Neural progenitor cell (in vitro differentiated cells): Measurements from ENCODE around the gene GORAB. TPM values are rescaled to one million over a fixed set of nuclear protein-coding genes. Genes with fewer than 3 reads are reported as not detected.

Source experiments
- DNase-seq: peaks from one replicate; pipeline ENCODE4 v3.0.0-alpha.2; 2016; ENCODE audit warnings: low spot score
- H2AFZ ChIP-seq: fragments of 200-600 bp; sonication (generic); replicated peaks from 2 replicates; pipeline ENCODE4 v1.6.1; 2016; ENCODE audit warnings: antibody characterized with exemption
- H3F3A ChIP-seq: fragments of 200-600 bp; sonication (generic); 2 replicates; pipeline ENCODE4 v1.6.1; 2016; ENCODE audit warnings: antibody characterized with exemption, low read depth
- H3K27ac ChIP-seq: fragments of 200-600 bp; sonication (generic); 2 replicates; pipeline ENCODE4 v1.5.1; 2016; ENCODE audit warnings: mild to moderate bottlenecking
- H3K27me3 ChIP-seq: fragments of 200-600 bp; sonication (generic); 2 replicates; pipeline ENCODE4 v1.6.1; 2016; ENCODE audit warnings: mild to moderate bottlenecking, moderate library complexity
- H3K36me3 ChIP-seq: fragments of 200-600 bp; sonication (generic); 2 replicates; pipeline ENCODE4 v1.5.1; 2016
- H3K4me1 ChIP-seq: fragments of 200-600 bp; sonication (generic); 2 replicates; pipeline ENCODE4 v1.6.1; 2016; ENCODE audit warnings: mixed run types
- H3K4me2 ChIP-seq: fragments of 200-600 bp; sonication (generic); 2 replicates; pipeline ENCODE4 v1.6.1; 2016
- H3K4me3 ChIP-seq: fragments of 200-600 bp; sonication (generic); 2 replicates; pipeline ENCODE4 v1.5.1; 2016
- H3K79me2 ChIP-seq: fragments of 200-600 bp; sonication (generic); 2 replicates; pipeline ENCODE4 v1.6.1; 2016; ENCODE audit warnings: low read depth
- H3K9ac ChIP-seq: fragments of 200-600 bp; sonication (generic); 2 replicates; pipeline ENCODE4 v1.6.1; 2016
- H3K9me3 ChIP-seq: fragments of 200-600 bp; sonication (generic); 2 replicates; pipeline ENCODE4 v1.5.1; 2016; ENCODE audit warnings: low read depth
- H4K20me1 ChIP-seq: fragments of 200-600 bp; sonication (generic); 2 replicates; pipeline ENCODE4 v1.6.1; 2016; ENCODE audit warnings: low read depth
- H3K27ac Mint-ChIP-seq: 3 replicates; pipeline ENCODE4 v1.8.0; 2021; ENCODE audit warnings: mixed read lengths
- H3K27me3 Mint-ChIP-seq: 2 replicates; pipeline ENCODE4 v1.8.0; 2022; ENCODE audit warnings: low read depth, mild to moderate bottlenecking, inconsistent platforms, moderate library complexity, mixed read lengths; ENCODE audit not compliant: insufficient read depth
- H3K36me3 Mint-ChIP-seq: 3 replicates; pipeline ENCODE4 v1.8.0; 2021; ENCODE audit warnings: mixed read lengths
- H3K4me1 Mint-ChIP-seq: 3 replicates; pipeline ENCODE4 v1.8.0; 2021; ENCODE audit warnings: mixed read lengths
- H3K4me3 Mint-ChIP-seq: 3 replicates; pipeline ENCODE4 v1.8.0; 2021; ENCODE audit warnings: mild to moderate bottlenecking, moderate library complexity, mixed read lengths
- H3K9me3 Mint-ChIP-seq: 3 replicates; pipeline ENCODE4 v1.8.0; 2020; ENCODE audit warnings: mixed read lengths
- EZH2 ChIP-seq: fragments of 200-600 bp; sonication (generic); IDR thresholded peaks from 2 replicates; pipeline ENCODE4 v1.6.1; 2017; ENCODE audit warnings: antibody characterized with exemption, mild to moderate bottlenecking, moderate library complexity
- EZH2phosphoT487 ChIP-seq: fragments of 200-600 bp; sonication (generic); IDR thresholded peaks from 2 replicates; pipeline ENCODE4 v1.6.1; 2017; ENCODE audit warnings: antibody characterized with exemption
- total RNA-seq: library from RNA; depleted of rRNA; stranded (reverse); fragments of >200 nt; gene quantifications from 2 replicates; pipeline ENCODE4 v1.2.3, GENCODE V29; 2015; ENCODE audit warnings: low replicate concordance
- TF ChIP-seq, protein P1 (sequence below): fragments of 200-600 bp; sonication (generic); IDR thresholded peaks from 2 replicates; pipeline ENCODE4 v1.5.1; 2017; ENCODE audit warnings: antibody characterized with exemption, mild to moderate bottlenecking

GORAB gene, protein sequence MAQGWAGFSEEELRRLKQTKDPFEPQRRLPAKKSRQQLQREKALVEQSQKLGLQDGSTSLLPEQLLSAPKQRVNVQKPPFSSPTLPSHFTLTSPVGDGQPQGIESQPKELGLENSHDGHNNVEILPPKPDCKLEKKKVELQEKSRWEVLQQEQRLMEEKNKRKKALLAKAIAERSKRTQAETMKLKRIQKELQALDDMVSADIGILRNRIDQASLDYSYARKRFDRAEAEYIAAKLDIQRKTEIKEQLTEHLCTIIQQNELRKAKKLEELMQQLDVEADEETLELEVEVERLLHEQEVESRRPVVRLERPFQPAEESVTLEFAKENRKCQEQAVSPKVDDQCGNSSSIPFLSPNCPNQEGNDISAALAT
- total RNA-seq: 20.6 and 23.8 TPM in 2 replicates

DNA sequence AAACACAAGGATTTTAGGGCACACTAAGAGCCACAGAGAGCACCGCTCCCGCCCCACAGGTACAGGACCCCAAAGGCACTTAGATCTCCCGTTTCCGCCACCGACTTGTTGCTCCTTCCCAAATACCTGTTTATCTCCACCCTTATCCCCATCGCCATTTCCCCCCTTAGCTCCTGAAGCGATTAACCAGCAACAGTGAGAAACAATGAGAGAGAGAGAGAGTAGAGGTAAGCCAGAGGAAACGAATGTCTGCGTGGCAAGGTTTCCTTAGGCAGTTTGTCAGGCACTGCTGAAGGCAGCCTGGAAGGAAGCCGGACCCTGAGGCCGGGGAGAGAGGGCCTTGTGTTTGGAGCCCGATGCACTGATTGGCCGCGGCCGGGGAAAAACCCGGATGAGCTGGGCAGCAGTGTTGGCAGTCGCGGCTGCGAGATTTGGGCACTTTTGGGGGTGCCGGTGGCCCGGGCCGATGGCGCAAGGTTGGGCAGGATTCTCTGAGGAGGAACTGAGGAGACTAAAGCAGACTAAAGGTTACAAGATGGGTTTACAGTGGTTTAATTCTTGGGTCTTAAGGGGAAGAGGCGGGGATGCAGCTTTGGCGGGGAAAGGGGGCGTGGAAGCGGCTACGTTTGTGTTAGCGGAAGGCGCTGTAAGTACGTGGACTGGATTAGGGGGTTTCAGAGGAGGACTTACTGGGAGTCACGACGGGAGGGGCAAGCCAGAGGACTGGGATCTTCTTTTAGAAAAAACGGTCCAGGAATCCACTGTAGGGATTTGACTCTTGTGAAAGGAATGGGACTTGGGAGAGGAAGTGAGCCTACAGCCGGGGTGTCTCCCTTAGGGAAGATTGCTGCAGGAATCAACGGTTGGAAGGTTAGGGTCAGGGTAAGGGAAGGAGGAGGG, at the start of gene GORAB:
Gene GORAB (plus strand): TSS at position 409 of the 900 bp plus-strand sequence. CDS start 58 bp downstream, at position 467.
- Histone ChIP-seq H3K4me2 (peak within 1 kb of the TSS; percentile 82), H3F3A (peaks cover 12% of the 10 kb centered on the region), H3K9ac (peak within 1 kb of the TSS; percentile 83), H3K27ac (peak within 1 kb of the TSS; percentile 91), H3K4me1 (peaks cover 12% of the 10 kb centered on the region), H3K79me2 (peaks cover 51% of the 10 kb centered on the region), H3K9me3 (no peaks in the 10 kb centered on the region), H3K36me3 (no peaks in the 10 kb centered on the region), H2AFZ (peak within 1 kb of the TSS; percentile 99), H3K27me3 (no peaks in the 10 kb centered on the region), H4K20me1 (no peaks in the 10 kb centered on the region), H3K4me3 (peak within 1 kb of the TSS; percentile 71)
- no peaks in the 10 kb centered on the region for H3K9me3 Mint-ChIP-seq
- H3K36me3 Mint-ChIP-seq: peaks cover 5% of the 10 kb centered on the region
- H3K27ac Mint-ChIP-seq: no peak within 1 kb of the TSS
- no peak within 1 kb of the TSS for H3K4me3 Mint-ChIP-seq
- H3K4me1 Mint-ChIP-seq: no peaks in the 10 kb centered on the region
- TF ChIP-seq, protein P1, sequence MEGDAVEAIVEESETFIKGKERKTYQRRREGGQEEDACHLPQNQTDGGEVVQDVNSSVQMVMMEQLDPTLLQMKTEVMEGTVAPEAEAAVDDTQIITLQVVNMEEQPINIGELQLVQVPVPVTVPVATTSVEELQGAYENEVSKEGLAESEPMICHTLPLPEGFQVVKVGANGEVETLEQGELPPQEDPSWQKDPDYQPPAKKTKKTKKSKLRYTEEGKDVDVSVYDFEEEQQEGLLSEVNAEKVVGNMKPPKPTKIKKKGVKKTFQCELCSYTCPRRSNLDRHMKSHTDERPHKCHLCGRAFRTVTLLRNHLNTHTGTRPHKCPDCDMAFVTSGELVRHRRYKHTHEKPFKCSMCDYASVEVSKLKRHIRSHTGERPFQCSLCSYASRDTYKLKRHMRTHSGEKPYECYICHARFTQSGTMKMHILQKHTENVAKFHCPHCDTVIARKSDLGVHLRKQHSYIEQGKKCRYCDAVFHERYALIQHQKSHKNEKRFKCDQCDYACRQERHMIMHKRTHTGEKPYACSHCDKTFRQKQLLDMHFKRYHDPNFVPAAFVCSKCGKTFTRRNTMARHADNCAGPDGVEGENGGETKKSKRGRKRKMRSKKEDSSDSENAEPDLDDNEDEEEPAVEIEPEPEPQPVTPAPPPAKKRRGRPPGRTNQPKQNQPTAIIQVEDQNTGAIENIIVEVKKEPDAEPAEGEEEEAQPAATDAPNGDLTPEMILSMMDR: no peak
- no peak for TF ChIP-seq EZH2
- TF ChIP-seq EZH2phosphoT487: no peak
- peak; percentile 93 for DNase-seq
- H3K27me3 Mint-ChIP-seq: no peaks in the 10 kb centered on the region

DNA sequence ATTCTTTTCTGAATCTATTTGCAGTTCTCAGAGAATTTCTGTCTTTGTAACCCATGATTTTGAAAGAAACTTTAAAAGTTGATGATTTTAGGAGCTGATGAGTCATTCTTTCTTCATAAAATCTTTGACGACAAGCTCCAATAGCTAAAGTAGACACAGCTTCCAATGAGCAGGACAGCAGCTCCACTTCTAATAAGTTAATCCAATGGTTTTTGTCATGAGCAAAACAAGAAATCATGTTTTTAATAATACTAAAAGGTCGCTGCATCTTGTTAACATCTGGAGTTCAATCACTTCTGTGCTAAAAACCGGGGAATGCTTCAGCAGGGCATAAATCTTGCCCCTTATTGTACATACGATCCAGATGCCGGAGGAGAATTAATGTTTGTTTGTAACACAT, 48.9 kb upstream of the GORAB start:
- Histone ChIP-seq H3K79me2 (no peaks in the 10 kb centered on the region), H3K27ac (no peak overlapping the region), H3K4me1 (no peaks in the 10 kb centered on the region), H2AFZ (no peak overlapping the region), H4K20me1 (no peaks in the 10 kb centered on the region), H3K36me3 (no peaks in the 10 kb centered on the region), H3K4me2 (no peak overlapping the region), H3F3A (no peaks in the 10 kb centered on the region), H3K9me3 (no peaks in the 10 kb centered on the region), H3K9ac (no peak overlapping the region), H3K27me3 (no peaks in the 10 kb centered on the region), H3K4me3 (no peak overlapping the region)
- Mint-ChIP-seq H3K36me3 (no peaks in the 10 kb centered on the region), H3K4me1 (peaks cover 8% of the 10 kb centered on the region), H3K27me3 (peaks cover 5% of the 10 kb centered on the region), H3K4me3 (no peak overlapping the region), H3K9me3 (peaks cover 8% of the 10 kb centered on the region), H3K27ac (no peak overlapping the region)
- TF ChIP-seq, protein P1: no peak
- no peak for TF ChIP-seq EZH2phosphoT487
- TF ChIP-seq EZH2: no peak
- DNase-seq: no peak

DNA sequence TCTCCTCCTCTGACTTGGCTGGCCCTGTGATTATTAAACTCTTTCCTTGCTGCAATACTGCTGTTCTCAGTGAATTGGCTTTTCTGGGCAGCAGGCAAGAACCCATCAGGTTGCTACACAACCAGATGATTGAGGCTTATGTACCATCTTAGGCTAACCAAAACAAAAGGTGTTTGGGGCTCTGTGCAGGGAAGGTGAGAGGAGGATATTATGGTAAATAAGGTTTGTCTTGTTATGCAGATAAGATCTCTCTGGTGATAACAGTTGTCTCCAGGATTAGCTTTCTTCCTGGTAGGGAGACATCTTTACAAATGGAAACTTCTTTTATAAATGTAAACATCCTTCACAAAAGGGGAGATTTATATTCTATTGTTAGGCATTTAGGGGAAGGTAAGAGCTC, 44.5 kb upstream of the GORAB start:
- H3K36me3 Mint-ChIP-seq: no peaks in the 10 kb centered on the region
- Histone ChIP-seq H3K4me1 (no peaks in the 10 kb centered on the region), H3K9me3 (no peaks in the 10 kb centered on the region), H3K36me3 (no peaks in the 10 kb centered on the region), H3K9ac (no peak overlapping the region), H4K20me1 (no peaks in the 10 kb centered on the region), H3K79me2 (no peaks in the 10 kb centered on the region), H3K4me3 (no peak overlapping the region), H3K27ac (no peak overlapping the region), H3K4me2 (no peak overlapping the region), H3F3A (no peaks in the 10 kb centered on the region), H2AFZ (peak overlapping the region; percentile 33), H3K27me3 (no peaks in the 10 kb centered on the region)
- H3K27me3 Mint-ChIP-seq: peaks cover 5% of the 10 kb centered on the region
- no peak for DNase-seq
- no peaks in the 10 kb centered on the region for H3K9me3 Mint-ChIP-seq
- H3K27ac Mint-ChIP-seq: no peak overlapping the region
- no peaks in the 10 kb centered on the region for H3K4me1 Mint-ChIP-seq
- no peak overlapping the region for H3K4me3 Mint-ChIP-seq
- no peak for TF ChIP-seq EZH2phosphoT487
- TF ChIP-seq, protein P1: no peak
- no peak for TF ChIP-seq EZH2
